Peyer's patch (tissue), 4 donors: ENCODE measurements around the gene KCNMA1. TPM values are rescaled to one million over a fixed set of nuclear protein-coding genes. Genes with fewer than 3 reads are reported as not detected.

Source experiments
- DNase-seq, 3 donors: peaks; one replicate each; pipeline ENCODE4 v3.0.0-alpha.2; 2017 to 2019
- H3K27ac ChIP-seq, 4 donors: fragments of 200-600 bp; sonication (generic); one replicate each; pipeline ENCODE4 v1.5.1; 2016 to 2019
- H3K27me3 ChIP-seq, 2 donors: fragments of 200-600 bp; sonication (generic); one replicate each; pipeline ENCODE4 v1.5.1; 2019
- H3K36me3 ChIP-seq, 3 donors: fragments of 200-600 bp; sonication (generic); one replicate each; pipeline ENCODE4 v1.5.1; 2016 to 2019
- H3K4me1 ChIP-seq, 4 donors: fragments of 200-600 bp; sonication (generic); one replicate each; pipeline ENCODE4 v1.5.1; 2016 to 2019
- H3K4me3 ChIP-seq, 4 donors: fragments of 200-600 bp; sonication (generic); 1 replicate in 3 of 4; 2 replicates in 1 of 4; pipeline ENCODE4 v1.5.1; 2016 to 2019; ENCODE audit warnings: mild to moderate bottlenecking in 1 of 4
- H3K9me3 ChIP-seq, 4 donors: fragments of 200-600 bp; sonication (generic); one replicate each; pipeline ENCODE4 v1.5.1; 2016 to 2019; ENCODE audit warnings: mild to moderate bottlenecking in 1 of 4
- CTCF ChIP-seq, 6 experiments: fragments of 450-650 bp in 4 of 6; fragments of 200-600 bp in 2 of 6; sonication (generic) in 1 of 6; IDR thresholded peaks; one replicate each; pipeline ENCODE4 v1.5.1; 2017 to 2019; ENCODE audit warnings: antibody characterized with exemption in 6 of 6, mild to moderate bottlenecking in 3 of 6, moderate library complexity in 1 of 6
- POLR2A ChIP-seq, 2 donors: fragments of 450-650 bp; IDR thresholded peaks; one replicate each; pipeline ENCODE4 v1.5.1; 2017; ENCODE audit warnings: antibody characterized with exemption in 2 of 2, mild to moderate bottlenecking in 2 of 2, moderate library complexity in 2 of 2
- total RNA-seq, 4 donors: library from RNA; depleted of rRNA; stranded (reverse); fragments of >200 nt; gene quantifications; one replicate each; pipeline ENCODE4 v1.1.0, GENCODE V29; 2016

KCNMA1 gene
- total RNA-seq, 4 donors from 2014 or later: 17.8 to 29.1 (median 23.9) TPM

- Histone ChIP-seq H3K4me1 (no peaks in the 10 kb centered on the region), H3K9me3 (no peaks in the 10 kb centered on the region), H3K4me3 (no peak overlapping the region), H3K27ac (no peak overlapping the region), H3K36me3 (no peaks in the 10 kb centered on the region), H3K27me3 (no peaks in the 10 kb centered on the region)
- DNase-seq: no peak
- TF ChIP-seq CTCF (IDR thresholded peaks at IDR 0.05) (no peak), POLR2A (IDR thresholded peaks at IDR 0.05) (no peak)
Measured at GRCh38 chr10:77149001-77149400, 488.6 kb downstream of the KCNMA1 start.

- Histone ChIP-seq H3K27me3 (no peaks in the 10 kb centered on the region), H3K9me3 (no peaks in the 10 kb centered on the region), H3K4me3 (no peak overlapping the region), H3K27ac (no peak overlapping the region), H3K4me1 (no peaks in the 10 kb centered on the region), H3K36me3 (no peaks in the 10 kb centered on the region)
- TF ChIP-seq CTCF (IDR thresholded peaks at IDR 0.05) (no peak), POLR2A (IDR thresholded peaks at IDR 0.05) (no peak)
- DNase-seq: no peak
Measured at GRCh38 chr10:77147871-77148270, 489.7 kb downstream of the KCNMA1 start.

GRCh38 chr10:77146712-77147336 lies 490.8 kb downstream of the KCNMA1 start:
- H3K4me1 ChIP-seq: no peaks in the 10 kb centered on the region
- H3K9me3 ChIP-seq: no peaks in the 10 kb centered on the region
- DNase-seq: no peak
- H3K27ac ChIP-seq: no peak overlapping the region
- H3K4me3 ChIP-seq: no peak overlapping the region
- H3K36me3 ChIP-seq: no peaks in the 10 kb centered on the region
- no peaks in the 10 kb centered on the region for H3K27me3 ChIP-seq
- TF ChIP-seq POLR2A (IDR thresholded peaks at IDR 0.05) (no peak), CTCF (IDR thresholded peaks at IDR 0.05) (no peak)

GRCh38 chr10:77144656-77145055 lies 493.0 kb downstream of the KCNMA1 start:
- no peak for DNase-seq
- no peak for TF ChIP-seq CTCF (IDR thresholded peaks at IDR 0.05)
- TF ChIP-seq POLR2A (IDR thresholded peaks at IDR 0.05): no peak
- Histone ChIP-seq H3K27me3 (no peaks in the 10 kb centered on the region), H3K36me3 (no peaks in the 10 kb centered on the region), H3K9me3 (no peaks in the 10 kb centered on the region), H3K4me3 (no peak overlapping the region), H3K27ac (no peak overlapping the region), H3K4me1 (no peaks in the 10 kb centered on the region)

- Histone ChIP-seq H3K4me3 (no peak overlapping the region), H3K9me3 (no peaks in the 10 kb centered on the region), H3K36me3 (no peaks in the 10 kb centered on the region), H3K27me3 (no peaks in the 10 kb centered on the region), H3K27ac (no peak overlapping the region), H3K4me1 (no peaks in the 10 kb centered on the region)
- TF ChIP-seq CTCF (IDR thresholded peaks at IDR 0.05): no peak
- no peak for TF ChIP-seq POLR2A (IDR thresholded peaks at IDR 0.05)
- no peak for DNase-seq
Measured at GRCh38 chr10:77139252-77140160, 498.1 kb downstream of the KCNMA1 start.
